GDM1 (cell line): Measurements from ENCODE around the gene XKR3.
"Not testable (repeated sequence)": the region's sequence is repeated elsewhere in the genome, so short reads cannot be mapped to it uniquely, and the experiment has no call there.

Experiments used
- DNase-seq: peaks from one replicate; lab custom pipeline; 2025; lab: John Stamatoyannopoulos, UW

Gene XKR3

GRCh38 chr22:16747266-16748159 lies 77.7 kb downstream of the XKR3 start:
- not testable (repeated sequence) for DNase-seq

- not testable (repeated sequence) for DNase-seq
Measured at GRCh38 chr22:16734271-16734670, 90.9 kb downstream of the XKR3 start.
